ENCODE data around the gene GRK6.
"Not testable (repeated sequence)": the region's sequence is repeated elsewhere in the genome, so short reads cannot be mapped to it uniquely, and the experiment has no call there.

Gene GRK6

DNA sequence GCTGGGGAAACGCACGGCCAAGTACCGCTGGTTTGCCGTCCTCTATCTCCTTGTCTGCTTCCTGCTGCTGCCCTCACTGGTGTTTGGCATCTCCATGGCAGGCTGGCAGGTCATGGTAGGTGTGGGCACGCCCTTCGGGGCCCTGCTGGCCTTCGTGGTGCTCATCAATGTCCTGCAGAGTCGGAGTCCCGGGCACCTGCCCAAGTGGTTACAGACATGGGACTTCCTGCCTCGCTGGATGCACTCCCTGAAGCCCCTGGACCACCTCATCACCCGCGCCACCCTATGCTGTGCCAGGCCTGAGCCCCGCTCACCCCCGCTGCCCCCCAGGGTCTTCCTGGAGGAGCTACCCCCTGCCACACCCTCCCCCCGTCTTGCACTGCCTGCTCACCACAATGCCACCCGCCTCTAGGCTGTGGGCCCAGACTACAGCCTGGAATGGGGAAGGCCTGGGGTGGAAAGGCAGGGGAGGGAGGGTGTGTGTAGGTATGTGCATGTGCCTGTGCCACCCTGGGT lies 28.5 kb upstream of the GRK6 start:
- DNase-seq (ENCODE audit: low read depth in 2 of 2), result no peak

- no peak for DNase-seq (ENCODE audit: low read depth in 2 of 2)
Measured at GRCh38 chr5:177399997-177400868, 26.2 kb upstream of the GRK6 start, which contains the start of gene PFN3. TSS of gene PFN3 (minus strand) at chr5:177400661. CDS start at chr5:177400576, 85 bp downstream.

DNA sequence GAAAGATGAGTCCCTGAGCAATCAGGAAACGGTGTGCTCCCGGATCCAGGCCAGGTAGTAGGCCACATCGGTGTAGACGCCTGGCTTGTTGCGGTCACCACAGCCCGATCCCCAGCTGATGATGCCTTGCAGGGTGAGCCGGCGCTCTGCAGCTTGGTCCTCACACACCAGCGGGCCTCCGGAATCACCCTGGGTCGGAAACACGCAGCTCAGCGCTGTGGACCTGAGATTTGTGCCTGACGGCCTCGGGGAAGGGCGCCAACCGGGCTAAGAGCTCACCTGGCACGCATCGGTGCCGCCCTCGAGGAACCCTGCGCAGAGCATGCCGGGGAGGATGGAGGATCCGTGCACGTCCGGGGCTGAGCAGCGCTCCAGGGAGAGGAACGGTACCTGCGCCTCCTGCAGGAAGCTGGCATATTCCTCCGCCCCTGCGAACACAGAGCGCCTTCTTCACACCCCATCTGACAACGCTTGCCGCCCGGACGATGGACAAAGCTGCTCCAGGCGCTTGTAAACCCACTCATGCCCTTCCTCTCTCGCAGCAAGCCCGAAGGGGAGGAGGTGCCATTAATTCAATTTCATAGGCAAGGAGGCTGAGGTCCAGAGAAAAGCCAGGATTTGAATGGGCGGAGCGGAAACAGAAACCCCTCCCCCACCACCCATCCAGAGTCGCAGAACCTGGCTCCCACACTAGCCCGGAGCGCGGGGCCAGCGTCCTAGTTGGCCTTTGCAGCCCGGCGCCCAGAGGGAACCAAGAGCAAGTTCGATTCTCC lies 24.0 kb upstream of the GRK6 start:
- DNase-seq (ENCODE audit: low read depth in 2 of 2), result peak; percentile 63 to 72

DNA sequence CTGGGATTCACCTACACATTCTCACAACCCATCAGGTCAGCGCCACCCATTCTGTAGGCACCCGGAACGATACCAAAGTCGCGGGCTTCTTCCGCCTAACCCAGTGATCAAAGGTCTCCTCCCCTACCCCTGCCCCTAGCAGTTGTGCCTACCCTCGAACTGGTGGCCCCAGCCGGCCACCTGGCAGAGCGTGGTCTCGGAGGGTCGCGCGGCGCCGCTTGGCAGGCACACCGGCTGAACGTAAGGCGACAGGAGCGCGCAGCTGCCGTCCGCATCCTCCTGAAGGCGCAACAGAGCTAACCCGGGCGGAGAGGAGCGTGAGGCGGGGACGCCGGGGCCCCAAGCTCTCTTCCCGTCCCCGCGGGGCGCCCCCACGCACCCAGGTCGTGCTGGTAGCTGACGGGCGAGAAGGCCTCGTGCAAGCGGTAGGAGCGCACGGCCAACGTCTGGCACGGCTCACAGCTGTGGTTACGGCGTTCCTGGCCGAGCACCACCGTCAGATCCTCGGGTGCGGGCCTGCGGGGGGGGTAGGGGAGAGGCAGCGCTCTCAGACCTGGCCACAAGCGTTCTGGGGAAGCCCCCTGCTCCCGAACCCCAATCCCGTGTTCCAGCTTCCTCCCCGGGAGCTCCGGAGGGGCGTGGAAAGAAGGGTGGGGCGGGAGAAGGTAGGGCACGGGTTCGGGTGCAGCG lies 23.2 kb upstream of the GRK6 start:
- peak; percentile 34 to 36 for DNase-seq (ENCODE audit: low read depth in 2 of 2)

GRCh38 chr5:177403792-177404640 lies 22.5 kb upstream of the GRK6 start:
- DNase-seq (ENCODE audit: low read depth in 2 of 2), result peak; percentile 80 to 86

DNA sequence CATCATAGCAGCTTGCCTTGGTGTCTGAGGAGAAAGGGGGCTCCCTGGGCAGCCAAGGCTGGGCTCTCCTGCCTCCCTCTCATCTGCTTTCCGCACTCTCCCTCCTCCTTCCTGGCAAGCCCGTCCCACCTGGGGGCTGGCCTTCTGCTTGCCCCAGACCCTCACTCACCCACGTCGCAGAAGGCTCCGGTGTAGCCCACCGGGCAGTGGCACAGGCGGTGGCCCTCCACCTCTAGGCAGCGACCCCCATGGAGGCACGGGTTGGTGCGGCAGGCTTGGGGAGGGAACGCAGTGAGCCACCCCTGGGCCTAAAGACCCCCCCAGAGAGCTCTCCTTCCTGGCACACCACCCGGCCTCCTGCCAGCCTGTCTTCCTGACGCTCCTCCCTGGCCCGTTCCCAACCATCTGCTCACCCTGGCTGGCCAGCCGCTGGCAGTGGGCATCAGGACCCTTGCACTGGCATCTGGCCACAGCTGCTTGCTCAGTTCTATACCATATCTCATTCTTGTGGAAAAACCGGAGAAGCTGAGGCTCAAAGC lies 21.8 kb upstream of the GRK6 start:
- no peak for DNase-seq (ENCODE audit: low read depth in 2 of 2)

- DNase-seq (ENCODE audit: low read depth in 2 of 2), result no peak
Measured at GRCh38 chr5:177405312-177405711, 21.2 kb upstream of the GRK6 start.

- no peak for DNase-seq (ENCODE audit: low read depth in 2 of 2)
Measured at GRCh38 chr5:177405805-177406204, 20.7 kb upstream of the GRK6 start.

DNA sequence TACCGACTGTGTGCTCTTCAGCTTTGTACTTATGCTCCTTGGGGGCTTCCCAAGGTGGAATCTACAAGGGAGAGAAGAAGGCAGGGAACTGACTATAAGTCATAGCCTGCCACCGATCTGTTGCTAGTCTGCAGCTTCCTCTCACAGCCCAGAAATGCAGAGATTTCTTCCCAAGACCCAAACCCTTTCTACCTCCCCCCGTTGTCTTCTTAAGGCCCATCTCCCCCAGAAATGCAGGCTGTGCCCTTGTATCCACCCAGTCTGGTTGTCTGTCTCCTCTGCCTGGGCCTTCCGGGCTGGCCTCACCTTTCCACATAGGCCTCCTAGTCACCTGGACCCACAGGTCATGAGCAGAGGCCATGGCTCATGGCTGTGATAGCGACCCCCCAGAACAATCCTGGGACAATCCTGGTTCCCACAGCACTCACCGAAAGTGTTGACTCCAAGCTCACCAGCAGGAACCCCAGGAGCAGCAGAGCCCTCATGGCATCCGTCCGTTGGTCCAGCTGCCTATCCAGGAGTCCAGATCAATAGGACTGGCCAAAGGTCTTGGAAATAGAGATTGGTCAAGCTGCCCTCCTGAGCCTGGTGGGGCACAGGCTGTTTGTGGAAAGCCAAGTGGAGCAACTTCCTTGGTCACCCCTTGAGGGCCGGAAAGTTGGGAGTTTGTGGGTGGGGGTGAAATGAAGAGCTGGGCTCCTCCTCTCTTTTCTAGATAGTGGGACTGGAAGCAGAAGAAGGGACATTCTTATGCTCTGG lies 17.3 kb upstream of the GRK6 start, which contains the start of gene F12:
Gene F12 (minus strand): TSS at position 522 of the 759 bp plus-strand sequence. CDS start 37 bp downstream, at position 485.
- no peak for DNase-seq (ENCODE audit: low read depth in 2 of 2)

DNA sequence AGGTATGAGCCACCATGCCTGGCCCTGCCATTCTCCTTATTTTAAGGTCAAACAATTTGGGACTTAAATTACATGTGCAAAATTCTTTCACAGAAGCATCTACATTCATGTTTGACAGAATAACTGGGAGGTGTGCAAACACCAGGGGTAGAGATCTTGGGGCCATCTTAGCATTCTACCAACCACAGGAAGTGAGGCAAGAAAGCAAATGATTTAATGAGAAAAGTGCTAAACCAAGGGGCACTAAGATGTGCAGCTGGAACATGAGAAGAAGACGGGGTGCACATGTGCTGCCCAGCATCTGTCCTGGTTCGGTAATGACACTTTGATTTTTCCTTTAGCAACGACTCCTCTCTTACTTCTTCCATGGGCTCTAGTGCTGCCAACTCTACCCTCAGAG lies 15.9 kb upstream of the GRK6 start:
- no peak for DNase-seq (ENCODE audit: low read depth in 2 of 2)

GRCh38 chr5:177412603-177413233 lies 13.8 kb upstream of the GRK6 start:
- DNase-seq (ENCODE audit: low read depth in 2 of 2), result no peak

DNA sequence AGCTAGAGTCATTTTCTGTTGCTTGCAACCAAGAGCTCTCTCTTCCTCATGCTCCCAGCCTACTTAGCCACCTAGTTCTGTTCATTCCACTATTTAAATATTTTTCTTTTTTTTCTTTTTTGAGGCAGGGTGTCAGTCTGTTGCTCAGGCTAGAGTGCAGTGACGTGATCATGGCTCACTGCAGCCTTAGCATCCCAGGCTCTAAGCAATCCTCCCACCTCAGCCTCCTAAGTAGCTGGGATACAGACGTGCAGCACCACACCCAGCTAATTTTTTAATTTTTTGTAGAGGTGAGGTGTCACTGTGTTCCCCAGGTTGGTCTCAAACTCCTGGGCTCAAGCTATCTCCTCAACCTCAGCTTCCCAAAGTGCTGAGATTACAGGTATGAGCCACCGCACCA lies 12.0 kb upstream of the GRK6 start:
- DNase-seq (ENCODE audit: low read depth in 2 of 2), result no peak

DNA sequence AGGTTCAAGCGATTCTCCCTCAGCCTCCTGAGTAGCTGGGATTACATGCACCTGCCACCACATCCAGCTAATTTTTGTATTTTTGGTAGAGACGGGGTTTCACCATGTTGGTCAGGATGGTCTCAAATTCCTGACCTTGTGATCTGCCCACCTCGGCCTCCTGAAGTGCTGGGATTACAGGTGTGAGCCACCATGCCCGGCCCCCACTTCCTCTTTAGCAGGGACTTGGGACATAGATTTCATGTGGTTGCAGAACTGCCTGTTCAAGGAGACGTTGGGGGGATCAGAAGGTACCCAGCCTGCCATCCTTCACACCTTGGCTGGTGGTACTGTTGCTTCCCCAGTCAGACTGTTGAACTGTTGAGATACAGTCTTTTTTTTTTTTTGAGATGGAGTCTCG lies 9.4 kb upstream of the GRK6 start:
- not testable (repeated sequence) for DNase-seq (ENCODE audit: low read depth in 2 of 2)

DNA sequence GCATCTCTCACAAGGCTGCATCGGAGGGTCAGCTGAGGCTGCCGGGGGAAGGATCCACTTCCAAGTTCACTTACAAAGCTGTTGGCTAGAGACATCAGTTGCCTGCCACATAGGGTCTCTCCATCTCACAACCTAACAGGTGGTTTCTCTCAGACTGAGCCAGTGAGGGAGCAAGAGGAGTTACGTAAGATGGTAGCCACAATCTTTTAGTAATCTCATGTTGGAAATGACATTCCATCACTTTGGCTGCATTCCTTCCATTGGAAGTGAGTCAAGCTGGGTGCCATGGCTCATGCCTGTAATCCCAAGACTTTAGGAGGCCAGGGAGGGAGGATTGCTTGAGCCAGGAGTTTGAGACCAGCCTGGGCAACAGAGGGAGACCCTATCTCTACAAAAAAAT lies 7.4 kb upstream of the GRK6 start:
- no peak for DNase-seq (ENCODE audit: low read depth in 2 of 2)

- not testable (repeated sequence) for DNase-seq (ENCODE audit: low read depth in 2 of 2)
Measured at GRCh38 chr5:177420472-177420871, 6.0 kb upstream of the GRK6 start.

GRCh38 chr5:177421062-177421798 lies 5.2 kb upstream of the GRK6 start:
- DNase-seq (ENCODE audit: low read depth in 2 of 2), result no peak

DNA sequence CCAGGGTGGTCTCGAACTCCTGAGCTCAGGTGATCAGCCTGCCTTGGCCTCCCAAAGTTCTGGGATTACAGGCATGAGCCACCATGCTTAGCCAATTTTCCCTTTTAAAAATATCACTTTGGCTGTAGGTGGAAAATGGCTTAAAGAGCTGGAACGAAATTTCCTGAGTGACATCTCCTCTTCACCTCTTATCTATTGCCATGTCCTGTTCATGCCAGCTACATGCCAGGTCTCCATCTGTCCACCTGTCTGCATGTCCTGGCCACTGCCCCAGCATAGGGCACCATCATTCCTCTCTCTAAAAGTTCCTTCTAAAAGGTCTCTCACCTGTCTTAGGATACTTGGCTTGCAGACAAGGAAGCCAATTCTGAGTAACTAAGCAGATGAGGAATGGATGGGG lies 2.8 kb upstream of the GRK6 start:
- DNase-seq (ENCODE audit: low read depth in 2 of 2), result no peak

DNA sequence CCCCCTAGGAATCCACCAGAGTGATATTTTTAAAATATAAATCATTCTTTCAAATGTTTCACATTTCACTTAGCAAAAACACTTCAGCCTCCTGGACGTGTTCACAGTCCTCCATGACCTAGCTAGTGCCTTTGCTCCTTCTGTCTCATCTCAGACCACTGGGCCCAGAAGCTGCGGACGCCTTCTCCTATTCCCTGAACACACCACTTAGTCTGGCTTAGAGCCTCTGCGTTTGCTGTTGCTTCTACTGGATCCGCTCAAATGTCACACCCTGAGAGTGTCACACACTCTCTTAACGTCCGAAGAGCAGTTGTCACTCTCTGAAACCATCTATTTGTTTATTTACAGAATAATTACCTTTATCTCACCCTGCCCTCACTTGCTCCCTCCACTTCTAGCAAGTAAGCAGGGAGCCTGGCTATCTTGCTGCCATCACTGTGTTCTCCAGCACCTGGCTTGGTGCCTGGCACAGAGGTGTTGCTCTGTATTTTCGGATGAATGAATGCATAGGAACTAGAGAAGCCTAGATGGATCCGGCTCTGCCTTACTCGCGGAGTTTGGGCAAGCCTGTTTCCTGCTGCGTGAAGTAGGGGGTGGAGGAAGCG lies 1.2 kb upstream of the GRK6 start:
- no peak for DNase-seq (ENCODE audit: low read depth in 2 of 2)
